A673 (cell line): ENCODE measurements around the gene HPN. TPM values are rescaled to one million over a fixed set of nuclear protein-coding genes. Genes with fewer than 3 reads are reported as not detected.

Experiments used
- BruUV-seq: library from RNA; stranded (reverse); fragments of 400-500 nt; replicated peaks from 2 replicates; lab custom pipeline; 2021; lab: Mats Ljungman, UMichigan
- CTCF ChIA-PET: fragments of 300-600 bp; sonication (Branson Sonifier 250); formaldehyde crosslinking; loops from one replicate; lab custom pipeline; 2022; ENCODE audit warnings: antibody characterized with exemption; lab: Charles Lee
- POLR2A ChIA-PET: fragments of 300-600 bp; sonication (Branson Sonifier 250); formaldehyde crosslinking; loops from one replicate; lab custom pipeline; 2022; ENCODE audit warnings: antibody characterized with exemption; ENCODE audit not compliant: low non-redundant PET; lab: Charles Lee
- DNase-seq: peaks from one replicate; pipeline ENCODE4 v3.0.0-alpha.2; 2015; ENCODE audit warnings: low spot score
- H3K27ac ChIP-seq: fragments of 200-600 bp; sonication (generic); 2 replicates; pipeline ENCODE4 v1.5.1; 2016; ENCODE audit warnings: mixed run types, low read depth, mild to moderate bottlenecking, mixed read lengths, antibody characterized with exemption, low read length; ENCODE audit not compliant: poor library complexity, severe bottlenecking
- H3K27me3 ChIP-seq: fragments of 200-600 bp; sonication (generic); replicated peaks from 2 replicates; pipeline ENCODE4 v1.6.1; 2017; ENCODE audit warnings: mixed run types, low read depth, mild to moderate bottlenecking, mixed read lengths, antibody characterized with exemption, low read length; ENCODE audit not compliant: insufficient read depth, poor library complexity
- H3K36me3 ChIP-seq: fragments of 200-600 bp; sonication (generic); 2 replicates; pipeline ENCODE4 v1.6.1; 2016; ENCODE audit warnings: mixed run types, mild to moderate bottlenecking, mixed read lengths, antibody characterized with exemption, low read length; ENCODE audit not compliant: insufficient read depth, poor library complexity, severe bottlenecking
- H3K4me1 ChIP-seq: fragments of 200-600 bp; sonication (generic); 2 replicates; pipeline ENCODE4 v1.6.1; 2017; ENCODE audit warnings: mixed run types, mild to moderate bottlenecking, mixed read lengths, antibody characterized with exemption, low read length; ENCODE audit not compliant: insufficient read depth, poor library complexity, severe bottlenecking
- H3K4me3 ChIP-seq: fragments of 200-600 bp; sonication (generic); 2 replicates; pipeline ENCODE4 v1.5.1; 2016; ENCODE audit warnings: low read depth, mixed run types, mild to moderate bottlenecking, mixed read lengths, low read length; ENCODE audit not compliant: poor library complexity, severe bottlenecking
- H3K9me3 ChIP-seq: fragments of 200-600 bp; sonication (generic); 2 replicates; pipeline ENCODE4 v1.6.1; 2016; ENCODE audit warnings: mixed run types, low read depth, mild to moderate bottlenecking, mixed read lengths, antibody characterized with exemption, low read length; ENCODE audit not compliant: poor library complexity, severe bottlenecking
- EZH2 ChIP-seq: fragments of 200-600 bp; sonication (generic); IDR thresholded peaks from 2 replicates; pipeline ENCODE4 v1.6.1; 2017; ENCODE audit warnings: borderline replicate concordance, low read depth, mild to moderate bottlenecking, mixed read lengths, antibody characterized with exemption, low read length; ENCODE audit not compliant: poor library complexity, severe bottlenecking
- intact Hi-C: fragments of 100-400 bp; cut with micrococcal nuclease; formaldehyde crosslinking; loops from one replicate; pipeline ENCODE4 v1.10.0; 2022; ENCODE audit not compliant: unreplicated experiment
- total RNA-seq: library from RNA; stranded (reverse); gene quantifications from 2 replicates; pipeline ENCODE4 v1.2.3, GENCODE V29; 2021
- TF ChIP-seq, protein P1 (sequence below): fragments of 300-800, 200-600 bp; sonication (generic); conservative IDR thresholded peaks from 2 replicates; pipeline ENCODE4 v1.5.1; 2017; ENCODE audit warnings: low read depth, mild to moderate bottlenecking, antibody characterized with exemption, low read length, moderate library complexity, mixed read lengths

The HPN gene
- total RNA-seq, 1 experiment from 2014 or later = not detected

GRCh38 chr19:35025969-35026368 is 15.6 kb upstream of the HPN start:
- TF ChIP-seq EZH2 = no peak
- TF ChIP-seq, protein P1, sequence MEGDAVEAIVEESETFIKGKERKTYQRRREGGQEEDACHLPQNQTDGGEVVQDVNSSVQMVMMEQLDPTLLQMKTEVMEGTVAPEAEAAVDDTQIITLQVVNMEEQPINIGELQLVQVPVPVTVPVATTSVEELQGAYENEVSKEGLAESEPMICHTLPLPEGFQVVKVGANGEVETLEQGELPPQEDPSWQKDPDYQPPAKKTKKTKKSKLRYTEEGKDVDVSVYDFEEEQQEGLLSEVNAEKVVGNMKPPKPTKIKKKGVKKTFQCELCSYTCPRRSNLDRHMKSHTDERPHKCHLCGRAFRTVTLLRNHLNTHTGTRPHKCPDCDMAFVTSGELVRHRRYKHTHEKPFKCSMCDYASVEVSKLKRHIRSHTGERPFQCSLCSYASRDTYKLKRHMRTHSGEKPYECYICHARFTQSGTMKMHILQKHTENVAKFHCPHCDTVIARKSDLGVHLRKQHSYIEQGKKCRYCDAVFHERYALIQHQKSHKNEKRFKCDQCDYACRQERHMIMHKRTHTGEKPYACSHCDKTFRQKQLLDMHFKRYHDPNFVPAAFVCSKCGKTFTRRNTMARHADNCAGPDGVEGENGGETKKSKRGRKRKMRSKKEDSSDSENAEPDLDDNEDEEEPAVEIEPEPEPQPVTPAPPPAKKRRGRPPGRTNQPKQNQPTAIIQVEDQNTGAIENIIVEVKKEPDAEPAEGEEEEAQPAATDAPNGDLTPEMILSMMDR = no peak
- no peak overlapping the region for H3K27ac ChIP-seq
- BruUV-seq = no TSS peak
- ChIA-PET POLR2A (no interaction called here), CTCF (no interaction called here)
- intact Hi-C loops = no loop called here
- no peak for DNase-seq
- no peaks in the 10 kb centered on the region for H3K27me3 ChIP-seq
- no peaks in the 10 kb centered on the region for H3K9me3 ChIP-seq
- no peak overlapping the region for H3K4me3 ChIP-seq
- H3K36me3 ChIP-seq = peaks cover 43% of the 10 kb centered on the region
- H3K4me1 ChIP-seq = no peaks in the 10 kb centered on the region

DNA sequence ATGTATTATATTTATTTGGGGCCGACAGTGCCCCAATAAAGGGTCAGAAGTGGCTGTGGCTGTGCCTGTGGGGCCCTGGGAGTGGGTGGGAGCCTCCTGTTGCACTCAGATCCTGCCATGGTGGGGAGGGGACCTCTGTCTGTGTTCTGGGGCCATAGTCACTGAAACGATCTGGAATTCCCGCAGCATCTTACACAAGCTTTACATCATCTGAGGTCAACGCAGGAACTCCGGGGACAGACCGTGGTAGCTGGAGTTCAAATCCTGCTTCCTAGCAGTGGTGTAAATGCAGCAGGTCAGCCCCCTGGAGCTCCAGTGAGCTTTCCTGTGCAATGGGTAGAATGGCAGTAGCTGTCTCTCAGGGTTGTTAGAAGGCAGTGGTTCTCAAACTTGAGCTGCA is 15.1 kb upstream of the HPN start:
- ChIA-PET POLR2A (no interaction called here), CTCF (no interaction called here)
- no TSS peak for BruUV-seq
- no peak for TF ChIP-seq EZH2
- TF ChIP-seq, protein P1 = no peak
- no peaks in the 10 kb centered on the region for H3K9me3 ChIP-seq
- H3K27ac ChIP-seq = no peak overlapping the region
- H3K4me3 ChIP-seq = no peak overlapping the region
- intact Hi-C loops = no loop called here
- no peak for DNase-seq
- H3K4me1 ChIP-seq = no peaks in the 10 kb centered on the region
- H3K36me3 ChIP-seq = peaks cover 40% of the 10 kb centered on the region
- no peaks in the 10 kb centered on the region for H3K27me3 ChIP-seq

DNA sequence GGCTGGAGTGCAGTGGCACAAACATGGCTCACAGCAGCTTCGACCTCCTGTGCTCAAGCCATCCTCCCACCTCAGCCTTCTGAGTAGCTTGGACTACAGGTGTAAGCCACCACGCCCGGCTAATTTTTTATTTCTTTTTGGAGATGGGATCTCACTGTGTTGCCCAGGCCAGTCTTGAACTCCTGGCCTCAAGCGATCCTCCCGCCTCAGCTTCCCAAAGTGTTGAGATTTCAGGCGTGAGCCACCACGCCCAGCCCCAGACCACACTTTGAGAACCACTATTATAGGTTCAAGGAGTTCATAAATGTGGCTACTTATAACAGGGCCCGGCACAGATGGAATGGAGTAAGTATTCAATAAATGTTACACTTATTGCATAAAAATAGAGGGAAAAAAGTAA is 14.5 kb upstream of the HPN start:
- no TSS peak for BruUV-seq
- ChIA-PET CTCF (no interaction called here), POLR2A (no interaction called here)
- H3K9me3 ChIP-seq = no peaks in the 10 kb centered on the region
- no peaks in the 10 kb centered on the region for H3K27me3 ChIP-seq
- no peaks in the 10 kb centered on the region for H3K4me1 ChIP-seq
- TF ChIP-seq, protein P1 = no peak
- TF ChIP-seq EZH2 = no peak
- H3K36me3 ChIP-seq = peaks cover 35% of the 10 kb centered on the region
- intact Hi-C loops = no loop called here
- H3K27ac ChIP-seq = no peak overlapping the region
- DNase-seq = no peak
- H3K4me3 ChIP-seq = no peak overlapping the region
